Calu3 (cell line): ENCODE measurements around the gene ZNF133. TPM values are rescaled to one million over a fixed set of nuclear protein-coding genes. Genes with fewer than 3 reads are reported as not detected.
"Not testable (repeated sequence)": the region's sequence is repeated elsewhere in the genome, so short reads cannot be mapped to it uniquely, and the experiment has no call there.

Experiments
- BruUV-seq: library from RNA; stranded (reverse); fragments of 400-500 nt; replicated peaks from 2 replicates; lab custom pipeline; 2021; lab: Mats Ljungman, UMichigan
- CTCF ChIA-PET: fragments of 300-600 bp; sonication (Branson Sonifier 250); formaldehyde crosslinking; loops from one replicate; lab custom pipeline; 2022; ENCODE audit warnings: antibody characterized with exemption; lab: Charles Lee
- DNase-seq: peaks from one replicate; pipeline ENCODE4 v3.0.0; 2022
- H3K27ac Mint-ChIP-seq: one replicate; pipeline ENCODE4 v1.8.0; 2022; ENCODE audit warnings: mixed read lengths; ENCODE audit not compliant: unreplicated experiment
- H3K27me3 Mint-ChIP-seq: one replicate; pipeline ENCODE4 v1.8.0; 2022; ENCODE audit warnings: mixed read lengths; ENCODE audit not compliant: unreplicated experiment
- H3K36me3 Mint-ChIP-seq: one replicate; pipeline ENCODE4 v1.8.0; 2022; ENCODE audit warnings: mild to moderate bottlenecking, moderate library complexity, mixed read lengths; ENCODE audit not compliant: insufficient read depth, unreplicated experiment
- H3K4me1 Mint-ChIP-seq: one replicate; pipeline ENCODE4 v1.8.0; 2022; ENCODE audit warnings: mild to moderate bottlenecking, low read depth, mixed read lengths; ENCODE audit not compliant: unreplicated experiment
- H3K4me3 Mint-ChIP-seq: one replicate; pipeline ENCODE4 v1.8.0; 2022; ENCODE audit warnings: mild to moderate bottlenecking, low read depth, moderate library complexity, mixed read lengths; ENCODE audit not compliant: unreplicated experiment
- H3K9me3 Mint-ChIP-seq: one replicate; pipeline ENCODE4 v1.8.0; 2022; ENCODE audit warnings: low read depth, mixed read lengths; ENCODE audit not compliant: unreplicated experiment
- intact Hi-C: fragments of 100-400 bp; cut with micrococcal nuclease; formaldehyde crosslinking; loops from one replicate; pipeline ENCODE4 v1.10.0; 2022; ENCODE audit not compliant: unreplicated experiment
- total RNA-seq: library from RNA; stranded (reverse); gene quantifications from 2 replicates; pipeline ENCODE4 v1.2.3, GENCODE V29; 2022
- TF ChIP-seq, protein P1 (sequence below): fragments of 200-600 bp; IDR thresholded peaks from one replicate; pipeline ENCODE4 v1.8.0; 2022; ENCODE audit warnings: antibody characterized with exemption; ENCODE audit not compliant: unreplicated experiment

The ZNF133 gene
- total RNA-seq, 1 experiment from 2014 or later = 4.6 TPM

DNA sequence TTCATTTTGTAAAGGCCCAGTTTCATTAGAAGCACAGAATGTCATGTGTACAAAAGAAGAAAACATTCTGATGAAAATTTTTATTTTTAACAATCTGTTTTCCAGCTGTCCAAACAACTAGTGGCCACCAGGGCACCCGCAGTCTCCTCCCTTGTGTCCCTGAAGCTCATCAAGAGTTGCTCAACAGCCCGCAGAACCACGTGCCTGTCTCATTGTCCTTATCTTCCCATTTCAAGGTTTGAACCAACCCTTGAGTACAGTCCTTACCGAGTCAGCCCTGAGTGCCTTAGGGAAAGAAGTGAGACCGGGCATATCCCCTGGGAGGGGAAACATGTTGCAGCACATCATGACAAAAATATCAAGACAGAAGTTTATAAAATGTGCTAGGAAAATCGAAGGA lies 15.9 kb upstream of the ZNF133 start:
- no TSS peak for BruUV-seq
- Mint-ChIP-seq H3K27ac (no peak overlapping the region), H3K4me3 (no peak overlapping the region), H3K27me3 (no peaks in the 10 kb centered on the region), H3K36me3 (no peaks in the 10 kb centered on the region), H3K9me3 (no peaks in the 10 kb centered on the region), H3K4me1 (peaks cover 8% of the 10 kb centered on the region)
- intact Hi-C loops = no loop called here
- TF ChIP-seq, protein P1, sequence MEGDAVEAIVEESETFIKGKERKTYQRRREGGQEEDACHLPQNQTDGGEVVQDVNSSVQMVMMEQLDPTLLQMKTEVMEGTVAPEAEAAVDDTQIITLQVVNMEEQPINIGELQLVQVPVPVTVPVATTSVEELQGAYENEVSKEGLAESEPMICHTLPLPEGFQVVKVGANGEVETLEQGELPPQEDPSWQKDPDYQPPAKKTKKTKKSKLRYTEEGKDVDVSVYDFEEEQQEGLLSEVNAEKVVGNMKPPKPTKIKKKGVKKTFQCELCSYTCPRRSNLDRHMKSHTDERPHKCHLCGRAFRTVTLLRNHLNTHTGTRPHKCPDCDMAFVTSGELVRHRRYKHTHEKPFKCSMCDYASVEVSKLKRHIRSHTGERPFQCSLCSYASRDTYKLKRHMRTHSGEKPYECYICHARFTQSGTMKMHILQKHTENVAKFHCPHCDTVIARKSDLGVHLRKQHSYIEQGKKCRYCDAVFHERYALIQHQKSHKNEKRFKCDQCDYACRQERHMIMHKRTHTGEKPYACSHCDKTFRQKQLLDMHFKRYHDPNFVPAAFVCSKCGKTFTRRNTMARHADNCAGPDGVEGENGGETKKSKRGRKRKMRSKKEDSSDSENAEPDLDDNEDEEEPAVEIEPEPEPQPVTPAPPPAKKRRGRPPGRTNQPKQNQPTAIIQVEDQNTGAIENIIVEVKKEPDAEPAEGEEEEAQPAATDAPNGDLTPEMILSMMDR = no peak
- no peak for DNase-seq
- CTCF ChIA-PET = no interaction called here

DNA sequence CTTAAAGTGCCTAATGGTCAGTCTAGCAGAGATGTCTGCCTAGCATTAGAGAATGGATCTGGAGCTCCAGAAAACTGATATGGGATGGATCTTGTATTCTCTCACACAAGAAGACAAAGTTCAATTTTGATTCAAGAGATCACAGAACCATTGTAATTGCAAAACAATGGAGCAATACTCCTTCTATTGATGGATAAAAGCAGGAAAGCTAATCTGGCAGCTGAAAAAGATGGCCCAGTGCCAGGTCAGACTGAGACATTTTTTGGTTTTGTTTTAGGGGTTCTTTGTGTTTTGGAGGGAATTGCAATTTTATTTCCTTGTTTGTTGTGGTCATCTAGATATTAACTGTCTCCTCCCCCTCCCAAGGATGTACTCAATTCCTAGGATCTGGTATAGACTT lies 14.6 kb upstream of the ZNF133 start:
- no peak overlapping the region for H3K27ac Mint-ChIP-seq
- H3K9me3 Mint-ChIP-seq = no peaks in the 10 kb centered on the region
- CTCF ChIA-PET = no interaction called here
- H3K36me3 Mint-ChIP-seq = no peaks in the 10 kb centered on the region
- no peak for DNase-seq
- intact Hi-C loops = no loop called here
- H3K4me1 Mint-ChIP-seq = peaks cover 8% of the 10 kb centered on the region
- H3K27me3 Mint-ChIP-seq = no peaks in the 10 kb centered on the region
- TF ChIP-seq, protein P1 = no peak
- BruUV-seq = no TSS peak
- H3K4me3 Mint-ChIP-seq = no peak overlapping the region

DNA sequence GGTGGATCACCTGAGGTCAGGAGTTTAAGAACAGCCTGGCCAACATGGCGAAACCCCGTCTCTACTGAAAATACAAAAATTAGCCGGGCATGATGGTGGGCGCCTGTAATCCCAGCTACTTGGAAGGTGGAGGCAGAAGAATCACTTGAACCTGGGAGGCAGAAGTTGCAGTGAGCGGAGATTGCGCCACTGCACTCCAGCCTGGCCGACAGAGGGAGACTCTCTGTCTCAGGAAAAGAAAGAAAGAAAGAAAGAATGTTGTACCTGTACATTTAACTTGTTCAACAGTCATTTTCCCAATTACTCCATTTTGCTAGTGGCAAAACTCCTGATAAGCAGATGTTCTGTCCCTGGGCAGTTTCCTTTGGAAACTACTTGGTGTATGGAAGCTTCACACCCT lies 12.4 kb upstream of the ZNF133 start:
- not testable (repeated sequence) for H3K4me3 Mint-ChIP-seq, H3K36me3 Mint-ChIP-seq, H3K4me1 Mint-ChIP-seq, BruUV-seq, H3K9me3 Mint-ChIP-seq, H3K27me3 Mint-ChIP-seq, H3K27ac Mint-ChIP-seq, DNase-seq
- CTCF ChIA-PET = interaction anchor here (1.2 kb wide), 1 partner anchor 78 kb away, joined by 3 read pairs; no protein-coding TSS in a partner anchor
- intact Hi-C loops = loop anchor here (5.0 kb wide), 1 partner anchor 139 kb away; the partner anchor contains the start of genes KAT14 and PET117

DNA sequence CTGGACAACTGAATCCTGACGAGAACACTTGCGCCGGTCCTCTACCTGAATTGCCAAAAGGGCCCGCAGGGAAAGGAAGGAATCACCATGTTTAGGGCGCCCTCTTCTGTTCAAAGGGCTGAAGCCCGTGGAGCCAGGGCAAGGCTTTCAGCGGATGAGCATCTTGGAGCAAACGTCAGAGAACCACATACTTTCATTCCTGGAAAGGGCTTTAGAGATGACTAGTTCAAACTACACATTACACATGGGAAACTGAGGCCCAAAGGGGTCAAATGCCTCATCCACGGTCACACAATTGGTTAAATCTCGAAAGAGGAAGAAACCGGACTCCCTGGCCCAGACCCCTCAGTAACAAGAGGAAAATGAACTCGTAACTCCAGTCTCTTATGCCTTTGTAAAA lies 11.5 kb upstream of the ZNF133 start:
- DNase-seq = peak; percentile 67
- Mint-ChIP-seq H3K9me3 (no peaks in the 10 kb centered on the region), H3K4me1 (peaks cover 8% of the 10 kb centered on the region), H3K36me3 (no peaks in the 10 kb centered on the region), H3K27ac (no peak overlapping the region), H3K27me3 (no peaks in the 10 kb centered on the region), H3K4me3 (no peak overlapping the region)
- intact Hi-C loops = loop anchor here (5.0 kb wide), 1 partner anchor 140 kb away; the partner anchor contains the start of genes KAT14 and PET117
- TF ChIP-seq, protein P1 = peak; percentile 27
- CTCF ChIA-PET = interaction anchor here (1.2 kb wide), 1 partner anchor 79 kb away, joined by 3 read pairs; no protein-coding TSS in a partner anchor
- no TSS peak for BruUV-seq

DNA sequence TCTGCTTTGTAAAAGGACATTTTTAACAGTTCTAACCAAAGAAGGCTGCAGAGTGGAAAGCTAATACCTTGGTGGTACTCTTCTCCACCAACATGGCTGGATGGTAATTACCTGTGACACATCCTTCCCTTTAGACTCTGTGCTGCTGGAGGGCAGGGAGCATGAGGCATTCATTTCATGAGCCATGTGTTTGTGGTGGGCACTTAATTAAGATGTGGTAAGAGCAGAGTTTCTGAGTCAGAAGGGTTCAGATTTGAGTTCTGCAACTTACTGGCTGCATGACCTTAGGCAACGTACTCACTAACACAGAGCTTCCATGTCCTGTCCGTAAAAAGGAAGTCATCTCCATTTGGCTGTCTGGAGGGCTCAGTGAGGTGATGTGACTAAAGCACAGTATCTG lies 9.1 kb upstream of the ZNF133 start:
- Mint-ChIP-seq H3K9me3 (no peaks in the 10 kb centered on the region), H3K27me3 (no peaks in the 10 kb centered on the region), H3K4me1 (no peaks in the 10 kb centered on the region), H3K27ac (no peak overlapping the region), H3K4me3 (no peak overlapping the region), H3K36me3 (no peaks in the 10 kb centered on the region)
- no TSS peak for BruUV-seq
- CTCF ChIA-PET = no interaction called here
- no peak for DNase-seq
- TF ChIP-seq, protein P1 = no peak
- intact Hi-C loops = loop anchor here (5.0 kb wide), 1 partner anchor 142 kb away; the partner anchor contains the start of genes KAT14 and PET117
